Neural progenitor cell (in vitro differentiated cells): ENCODE data around the gene MMP25. TPM values are rescaled to one million over a fixed set of nuclear protein-coding genes. Genes with fewer than 3 reads are reported as not detected.

Source experiments
- DNase-seq: peaks from one replicate; pipeline ENCODE4 v3.0.0-alpha.2; 2016; ENCODE audit warnings: low spot score
- H2AFZ ChIP-seq: fragments of 200-600 bp; sonication (generic); replicated peaks from 2 replicates; pipeline ENCODE4 v1.6.1; 2016; ENCODE audit warnings: antibody characterized with exemption
- H3F3A ChIP-seq: fragments of 200-600 bp; sonication (generic); 2 replicates; pipeline ENCODE4 v1.6.1; 2016; ENCODE audit warnings: antibody characterized with exemption, low read depth
- H3K27ac ChIP-seq: fragments of 200-600 bp; sonication (generic); 2 replicates; pipeline ENCODE4 v1.5.1; 2016; ENCODE audit warnings: mild to moderate bottlenecking
- H3K27me3 ChIP-seq: fragments of 200-600 bp; sonication (generic); 2 replicates; pipeline ENCODE4 v1.6.1; 2016; ENCODE audit warnings: mild to moderate bottlenecking, moderate library complexity
- H3K36me3 ChIP-seq: fragments of 200-600 bp; sonication (generic); 2 replicates; pipeline ENCODE4 v1.5.1; 2016
- H3K4me1 ChIP-seq: fragments of 200-600 bp; sonication (generic); 2 replicates; pipeline ENCODE4 v1.6.1; 2016; ENCODE audit warnings: mixed run types
- H3K4me2 ChIP-seq: fragments of 200-600 bp; sonication (generic); 2 replicates; pipeline ENCODE4 v1.6.1; 2016
- H3K4me3 ChIP-seq: fragments of 200-600 bp; sonication (generic); 2 replicates; pipeline ENCODE4 v1.5.1; 2016
- H3K79me2 ChIP-seq: fragments of 200-600 bp; sonication (generic); 2 replicates; pipeline ENCODE4 v1.6.1; 2016; ENCODE audit warnings: low read depth
- H3K9ac ChIP-seq: fragments of 200-600 bp; sonication (generic); 2 replicates; pipeline ENCODE4 v1.6.1; 2016
- H3K9me3 ChIP-seq: fragments of 200-600 bp; sonication (generic); 2 replicates; pipeline ENCODE4 v1.5.1; 2016; ENCODE audit warnings: low read depth
- H4K20me1 ChIP-seq: fragments of 200-600 bp; sonication (generic); 2 replicates; pipeline ENCODE4 v1.6.1; 2016; ENCODE audit warnings: low read depth
- H3K27ac Mint-ChIP-seq: 3 replicates; pipeline ENCODE4 v1.8.0; 2021; ENCODE audit warnings: mixed read lengths
- H3K27me3 Mint-ChIP-seq: 2 replicates; pipeline ENCODE4 v1.8.0; 2022; ENCODE audit warnings: low read depth, mild to moderate bottlenecking, inconsistent platforms, moderate library complexity, mixed read lengths; ENCODE audit not compliant: insufficient read depth
- H3K36me3 Mint-ChIP-seq: 3 replicates; pipeline ENCODE4 v1.8.0; 2021; ENCODE audit warnings: mixed read lengths
- H3K4me1 Mint-ChIP-seq: 3 replicates; pipeline ENCODE4 v1.8.0; 2021; ENCODE audit warnings: mixed read lengths
- H3K4me3 Mint-ChIP-seq: 3 replicates; pipeline ENCODE4 v1.8.0; 2021; ENCODE audit warnings: mild to moderate bottlenecking, moderate library complexity, mixed read lengths
- H3K9me3 Mint-ChIP-seq: 3 replicates; pipeline ENCODE4 v1.8.0; 2020; ENCODE audit warnings: mixed read lengths
- CTCF ChIP-seq: fragments of 200-600 bp; sonication (generic); IDR thresholded peaks from 2 replicates; pipeline ENCODE4 v1.5.1; 2017; ENCODE audit warnings: antibody characterized with exemption, mild to moderate bottlenecking
- EZH2 ChIP-seq: fragments of 200-600 bp; sonication (generic); IDR thresholded peaks from 2 replicates; pipeline ENCODE4 v1.6.1; 2017; ENCODE audit warnings: antibody characterized with exemption, mild to moderate bottlenecking, moderate library complexity
- EZH2phosphoT487 ChIP-seq: fragments of 200-600 bp; sonication (generic); IDR thresholded peaks from 2 replicates; pipeline ENCODE4 v1.6.1; 2017; ENCODE audit warnings: antibody characterized with exemption
- total RNA-seq: library from RNA; depleted of rRNA; stranded (reverse); fragments of >200 nt; gene quantifications from 2 replicates; pipeline ENCODE4 v1.2.3, GENCODE V29; 2015; ENCODE audit warnings: low replicate concordance

MMP25 gene
- total RNA-seq, 1 donor from 2014 or later: 0.58 TPM

GRCh38 chr16:3099732-3100499, 53.6 kb downstream of the MMP25 start:
- H3K27me3 Mint-ChIP-seq: peaks cover 19% of the 10 kb centered on the region
- peak overlapping the region; percentile 4 for H2AFZ ChIP-seq
- peaks cover 6% of the 10 kb centered on the region for H3K27me3 ChIP-seq
- no peaks in the 10 kb centered on the region for H4K20me1 ChIP-seq
- H3K4me2 ChIP-seq: peak overlapping the region; percentile 81
- H3K36me3 Mint-ChIP-seq: no peaks in the 10 kb centered on the region
- H3K9me3 ChIP-seq: no peaks in the 10 kb centered on the region
- H3K27ac ChIP-seq: no peak overlapping the region
- peak overlapping the region; percentile 83 for H3K4me3 Mint-ChIP-seq
- peak; percentile 98 for DNase-seq
- H3K4me3 ChIP-seq: peak overlapping the region; percentile 47
- H3K27ac Mint-ChIP-seq: peak overlapping the region; percentile 91
- H3K79me2 ChIP-seq: peaks cover 29% of the 10 kb centered on the region
- peaks cover 60% of the 10 kb centered on the region for H3F3A ChIP-seq
- no peaks in the 10 kb centered on the region for H3K36me3 ChIP-seq
- TF ChIP-seq CTCF (no peak), EZH2phosphoT487 (no peak), EZH2 (no peak)
- no peaks in the 10 kb centered on the region for H3K9me3 Mint-ChIP-seq
- H3K4me1 ChIP-seq: peaks cover 31% of the 10 kb centered on the region
- no peak overlapping the region for H3K9ac ChIP-seq
- H3K4me1 Mint-ChIP-seq: peaks cover 50% of the 10 kb centered on the region

- Mint-ChIP-seq H3K4me3 (peak overlapping the region; percentile 68), H3K27ac (peak overlapping the region; percentile 32), H3K36me3 (no peaks in the 10 kb centered on the region), H3K9me3 (no peaks in the 10 kb centered on the region), H3K4me1 (peaks cover 50% of the 10 kb centered on the region), H3K27me3 (peaks cover 19% of the 10 kb centered on the region)
- Histone ChIP-seq H4K20me1 (no peaks in the 10 kb centered on the region), H3F3A (peaks cover 70% of the 10 kb centered on the region), H3K4me3 (peak overlapping the region; percentile 39), H3K9me3 (no peaks in the 10 kb centered on the region), H3K79me2 (peaks cover 23% of the 10 kb centered on the region), H3K4me2 (peak overlapping the region; percentile 72), H3K4me1 (peaks cover 35% of the 10 kb centered on the region), H3K27me3 (peaks cover 6% of the 10 kb centered on the region), H3K36me3 (no peaks in the 10 kb centered on the region), H3K27ac (no peak overlapping the region), H3K9ac (no peak overlapping the region), H2AFZ (no peak overlapping the region)
- peak; percentile 79 for DNase-seq
- TF ChIP-seq CTCF (peak; percentile 74), EZH2phosphoT487 (no peak), EZH2 (no peak)
These were observed 54.9 kb downstream of the MMP25 start for GRCh38 chr16:3101018-3101840.

- Histone ChIP-seq H3K36me3 (no peaks in the 10 kb centered on the region), H3F3A (peaks cover 66% of the 10 kb centered on the region), H3K27me3 (peaks cover 6% of the 10 kb centered on the region), H4K20me1 (no peaks in the 10 kb centered on the region), H3K4me3 (peak overlapping the region; percentile 39), H3K9me3 (no peaks in the 10 kb centered on the region), H3K79me2 (peaks cover 16% of the 10 kb centered on the region), H3K4me2 (peak overlapping the region; percentile 72), H2AFZ (peak overlapping the region; percentile 35), H3K4me1 (peaks cover 35% of the 10 kb centered on the region), H3K27ac (peak overlapping the region; percentile 71), H3K9ac (no peak overlapping the region)
- Mint-ChIP-seq H3K4me3 (peak overlapping the region; percentile 50), H3K27ac (peak overlapping the region; percentile 74), H3K36me3 (no peaks in the 10 kb centered on the region), H3K9me3 (no peaks in the 10 kb centered on the region), H3K4me1 (peaks cover 50% of the 10 kb centered on the region), H3K27me3 (peaks cover 21% of the 10 kb centered on the region)
- peak; percentile 91 for DNase-seq
- TF ChIP-seq CTCF (no peak), EZH2 (peak; percentile 50), EZH2phosphoT487 (no peak)
These were observed 55.6 kb downstream of the MMP25 start for GRCh38 chr16:3101841-3102470.
